GM10266 (cell line): ENCODE results near the gene ATP2A3.

Experiments
- DNase-seq: peaks from one replicate; pipeline ENCODE4 v3.0.0; 2012; ENCODE audit errors: extremely low spot score
- TF ChIP-seq, protein P1 (sequence below): IDR thresholded peaks from 2 replicates; pipeline ENCODE4 v1.5.1; 2012; ENCODE audit warnings: mild to moderate bottlenecking, low read depth; ENCODE audit not compliant: control insufficient read depth, insufficient read depth; ENCODE audit errors: missing control alignments

The ATP2A3 gene

DNA sequence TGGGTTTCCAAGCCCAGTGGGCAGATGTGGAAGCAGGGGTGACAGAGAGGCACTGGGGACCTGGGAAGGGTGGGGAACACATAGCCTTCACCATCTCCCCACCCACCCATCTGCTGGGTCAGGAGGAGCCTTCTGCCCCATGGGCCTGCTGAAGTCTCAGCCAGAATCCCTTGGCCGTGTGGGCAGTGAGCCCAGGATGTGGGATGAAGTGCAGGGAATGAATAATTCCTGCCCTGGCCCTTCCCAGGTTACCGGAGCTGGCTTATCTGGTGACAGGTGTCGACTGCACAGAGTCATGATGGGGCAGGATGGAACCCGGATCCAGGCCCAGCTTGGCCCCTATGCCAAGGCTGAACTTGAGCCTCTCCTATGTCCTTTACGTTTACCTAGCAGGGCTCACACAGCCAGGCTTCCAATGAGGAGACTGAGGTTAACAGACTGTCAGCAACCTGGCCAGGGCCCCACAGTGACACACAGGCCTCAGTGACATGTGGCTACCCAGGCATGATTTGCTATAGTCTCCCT lies 17.5 kb downstream of the ATP2A3 start:
- no peak for DNase-seq
- TF ChIP-seq, protein P1, sequence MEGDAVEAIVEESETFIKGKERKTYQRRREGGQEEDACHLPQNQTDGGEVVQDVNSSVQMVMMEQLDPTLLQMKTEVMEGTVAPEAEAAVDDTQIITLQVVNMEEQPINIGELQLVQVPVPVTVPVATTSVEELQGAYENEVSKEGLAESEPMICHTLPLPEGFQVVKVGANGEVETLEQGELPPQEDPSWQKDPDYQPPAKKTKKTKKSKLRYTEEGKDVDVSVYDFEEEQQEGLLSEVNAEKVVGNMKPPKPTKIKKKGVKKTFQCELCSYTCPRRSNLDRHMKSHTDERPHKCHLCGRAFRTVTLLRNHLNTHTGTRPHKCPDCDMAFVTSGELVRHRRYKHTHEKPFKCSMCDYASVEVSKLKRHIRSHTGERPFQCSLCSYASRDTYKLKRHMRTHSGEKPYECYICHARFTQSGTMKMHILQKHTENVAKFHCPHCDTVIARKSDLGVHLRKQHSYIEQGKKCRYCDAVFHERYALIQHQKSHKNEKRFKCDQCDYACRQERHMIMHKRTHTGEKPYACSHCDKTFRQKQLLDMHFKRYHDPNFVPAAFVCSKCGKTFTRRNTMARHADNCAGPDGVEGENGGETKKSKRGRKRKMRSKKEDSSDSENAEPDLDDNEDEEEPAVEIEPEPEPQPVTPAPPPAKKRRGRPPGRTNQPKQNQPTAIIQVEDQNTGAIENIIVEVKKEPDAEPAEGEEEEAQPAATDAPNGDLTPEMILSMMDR = no peak

- peak; percentile 88 for DNase-seq
- TF ChIP-seq, protein P1 = no peak
These were observed 19.5 kb downstream of the ATP2A3 start for GRCh38 chr17:3944485-3945388.

DNA sequence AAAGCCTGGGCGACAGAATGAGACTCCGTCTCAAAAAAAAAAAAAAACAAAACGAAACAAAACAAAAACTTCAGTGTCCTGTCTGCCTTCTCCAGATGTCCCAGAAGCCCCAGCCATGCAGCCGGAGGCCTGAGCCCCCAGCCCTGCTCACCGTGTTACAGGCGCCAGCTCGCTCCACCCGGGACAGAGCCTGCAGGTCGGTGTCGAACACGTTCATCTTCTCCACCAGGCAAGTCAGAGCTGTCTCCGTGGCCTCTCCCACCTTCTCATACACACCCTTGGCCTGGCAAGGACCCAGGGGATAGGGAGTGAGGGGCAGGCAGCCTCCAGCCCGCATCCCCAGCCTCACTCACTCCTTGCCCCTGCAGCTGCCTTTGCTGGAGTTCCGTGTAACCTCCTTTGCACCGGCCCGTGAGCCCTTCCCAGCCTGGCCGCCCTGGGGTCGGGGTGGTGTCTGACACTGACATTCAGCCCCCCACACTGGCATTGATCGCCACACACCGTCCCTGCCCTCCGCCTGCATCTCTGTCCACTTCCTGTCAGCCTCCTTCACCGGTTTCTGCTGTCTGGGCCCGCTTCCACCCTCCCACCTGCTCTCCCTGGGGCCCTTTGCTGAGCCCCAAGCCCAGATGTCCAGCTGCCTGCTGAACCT lies 20.9 kb downstream of the ATP2A3 start:
- TF ChIP-seq, protein P1 = no peak
- DNase-seq = no peak

GRCh38 chr17:3940965-3941698 lies 23.1 kb downstream of the ATP2A3 start:
- TF ChIP-seq, protein P1 = no peak
- no peak for DNase-seq

DNA sequence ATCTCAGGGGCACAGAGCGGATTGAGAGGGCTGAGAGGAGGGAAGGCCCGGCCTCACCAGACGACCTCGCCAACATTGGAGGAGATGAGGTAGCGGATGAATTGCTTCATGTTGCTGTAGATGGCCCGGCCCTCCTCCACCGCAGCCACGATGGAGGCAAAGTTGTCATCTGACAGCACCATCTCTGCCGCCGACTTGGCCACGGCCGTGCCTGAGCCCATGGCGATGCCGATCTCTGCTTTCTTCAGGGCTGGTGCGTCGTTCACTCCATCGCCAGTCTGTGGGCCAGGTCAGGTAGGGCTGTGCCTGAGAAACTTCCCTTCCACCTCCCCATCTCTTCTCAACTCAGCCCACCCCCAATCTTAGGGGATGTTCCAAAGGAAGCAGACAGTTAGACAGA lies 26.9 kb downstream of the ATP2A3 start:
- TF ChIP-seq, protein P1 = no peak
- no peak for DNase-seq

DNA sequence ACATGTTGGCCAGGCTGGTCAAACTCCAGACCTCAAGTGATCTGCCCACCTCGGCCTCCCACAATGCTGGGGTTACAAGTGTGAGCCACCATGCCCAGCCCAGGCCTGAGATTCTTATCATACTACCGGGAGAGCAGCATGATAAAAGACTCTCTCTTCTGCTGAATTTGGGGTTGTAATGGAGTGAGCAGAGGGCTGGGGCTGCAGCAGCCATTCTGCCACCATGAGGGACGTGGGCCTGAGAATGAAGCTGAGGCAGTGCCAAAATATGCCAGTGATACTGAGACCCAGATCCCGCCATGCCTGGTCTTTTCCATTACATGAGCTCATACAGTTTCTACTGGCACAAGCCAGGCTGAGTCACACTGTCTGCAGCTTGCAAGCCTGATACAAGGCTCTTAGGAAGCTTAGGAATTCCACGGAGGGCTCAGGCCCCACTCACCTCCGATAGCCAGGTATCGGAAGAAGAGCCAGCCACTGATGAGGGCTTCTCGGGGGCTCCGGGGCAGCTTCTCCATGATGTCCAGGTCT lies 28.3 kb downstream of the ATP2A3 start:
- no peak for DNase-seq
- TF ChIP-seq, protein P1 = no peak
